ENCODE results near the gene NCF4. TPM values are rescaled to one million over a fixed set of nuclear protein-coding genes. Genes with fewer than 3 reads are reported as not detected.

Gene NCF4
- total RNA-seq, 4 donors from 2014 or later: 1.8 to 21.2 (median 6.3) TPM

DNA sequence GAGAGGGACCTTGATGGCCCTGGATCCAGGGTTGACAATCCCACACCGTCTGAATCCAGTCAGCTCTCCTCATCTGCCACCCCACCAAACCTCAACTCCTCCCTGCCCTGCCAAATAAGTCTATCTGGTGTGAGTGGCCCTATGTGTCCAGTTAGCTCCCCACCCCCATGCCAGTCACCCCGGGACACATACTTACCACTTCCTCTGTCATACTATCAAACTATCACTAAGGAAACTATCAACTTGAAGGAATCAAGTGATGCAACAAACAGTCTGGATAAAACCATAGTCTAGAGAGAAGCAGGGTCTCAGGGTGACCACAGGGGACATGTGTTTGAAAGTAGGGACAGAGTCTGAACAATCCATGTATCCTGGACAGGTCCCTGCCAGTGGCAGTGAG lies 39.4 kb downstream of the NCF4 start:
- DNase-seq: no peak
- TF ChIP-seq, protein P1, sequence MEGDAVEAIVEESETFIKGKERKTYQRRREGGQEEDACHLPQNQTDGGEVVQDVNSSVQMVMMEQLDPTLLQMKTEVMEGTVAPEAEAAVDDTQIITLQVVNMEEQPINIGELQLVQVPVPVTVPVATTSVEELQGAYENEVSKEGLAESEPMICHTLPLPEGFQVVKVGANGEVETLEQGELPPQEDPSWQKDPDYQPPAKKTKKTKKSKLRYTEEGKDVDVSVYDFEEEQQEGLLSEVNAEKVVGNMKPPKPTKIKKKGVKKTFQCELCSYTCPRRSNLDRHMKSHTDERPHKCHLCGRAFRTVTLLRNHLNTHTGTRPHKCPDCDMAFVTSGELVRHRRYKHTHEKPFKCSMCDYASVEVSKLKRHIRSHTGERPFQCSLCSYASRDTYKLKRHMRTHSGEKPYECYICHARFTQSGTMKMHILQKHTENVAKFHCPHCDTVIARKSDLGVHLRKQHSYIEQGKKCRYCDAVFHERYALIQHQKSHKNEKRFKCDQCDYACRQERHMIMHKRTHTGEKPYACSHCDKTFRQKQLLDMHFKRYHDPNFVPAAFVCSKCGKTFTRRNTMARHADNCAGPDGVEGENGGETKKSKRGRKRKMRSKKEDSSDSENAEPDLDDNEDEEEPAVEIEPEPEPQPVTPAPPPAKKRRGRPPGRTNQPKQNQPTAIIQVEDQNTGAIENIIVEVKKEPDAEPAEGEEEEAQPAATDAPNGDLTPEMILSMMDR (IDR thresholded peaks at IDR 0.05): no peak
- TF ChIP-seq POLR2A (IDR thresholded peaks at IDR 0.05): no peak
- Histone ChIP-seq H3K9me3 (no peaks in the 10 kb centered on the region), H3K27ac (no peak overlapping the region), H3K36me3 (no peaks in the 10 kb centered on the region), H3K27me3 (no peaks in the 10 kb centered on the region), H3K4me1 (no peaks in the 10 kb centered on the region), H3K4me3 (no peak overlapping the region)
- intact Hi-C loops (cut with DNase I; ENCODE audit: low total_unique reads): no loop called here

DNA sequence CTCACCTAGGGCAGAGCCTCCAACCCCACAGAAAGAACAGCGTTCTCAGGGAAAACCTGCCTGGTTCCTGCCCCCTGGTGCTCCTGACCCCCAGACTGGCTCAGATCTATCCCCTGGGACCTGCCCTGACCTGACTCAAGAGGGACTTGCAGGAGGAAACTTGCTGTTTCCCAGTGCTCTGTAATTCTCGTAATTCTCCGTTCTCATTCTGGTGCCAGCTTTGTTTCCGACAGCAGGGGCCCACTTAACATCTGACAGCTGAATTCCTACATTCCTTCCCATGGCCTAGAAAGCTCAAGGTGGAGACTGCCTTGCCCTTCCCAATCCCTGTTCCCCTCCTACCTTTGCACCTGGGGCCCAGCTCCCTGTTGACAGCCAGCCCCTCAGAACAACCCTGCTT lies 40.1 kb downstream of the NCF4 start:
- H3K9me3 ChIP-seq: no peaks in the 10 kb centered on the region
- no peaks in the 10 kb centered on the region for H3K36me3 ChIP-seq
- intact Hi-C loops (cut with DNase I; ENCODE audit: low total_unique reads): no loop called here
- no peaks in the 10 kb centered on the region for H3K27me3 ChIP-seq
- no peak for DNase-seq
- no peak for TF ChIP-seq POLR2A (IDR thresholded peaks at IDR 0.05)
- TF ChIP-seq, protein P1 (IDR thresholded peaks at IDR 0.05): no peak
- no peaks in the 10 kb centered on the region for H3K4me1 ChIP-seq
- H3K27ac ChIP-seq: no peak overlapping the region
- H3K4me3 ChIP-seq: no peak overlapping the region

DNA sequence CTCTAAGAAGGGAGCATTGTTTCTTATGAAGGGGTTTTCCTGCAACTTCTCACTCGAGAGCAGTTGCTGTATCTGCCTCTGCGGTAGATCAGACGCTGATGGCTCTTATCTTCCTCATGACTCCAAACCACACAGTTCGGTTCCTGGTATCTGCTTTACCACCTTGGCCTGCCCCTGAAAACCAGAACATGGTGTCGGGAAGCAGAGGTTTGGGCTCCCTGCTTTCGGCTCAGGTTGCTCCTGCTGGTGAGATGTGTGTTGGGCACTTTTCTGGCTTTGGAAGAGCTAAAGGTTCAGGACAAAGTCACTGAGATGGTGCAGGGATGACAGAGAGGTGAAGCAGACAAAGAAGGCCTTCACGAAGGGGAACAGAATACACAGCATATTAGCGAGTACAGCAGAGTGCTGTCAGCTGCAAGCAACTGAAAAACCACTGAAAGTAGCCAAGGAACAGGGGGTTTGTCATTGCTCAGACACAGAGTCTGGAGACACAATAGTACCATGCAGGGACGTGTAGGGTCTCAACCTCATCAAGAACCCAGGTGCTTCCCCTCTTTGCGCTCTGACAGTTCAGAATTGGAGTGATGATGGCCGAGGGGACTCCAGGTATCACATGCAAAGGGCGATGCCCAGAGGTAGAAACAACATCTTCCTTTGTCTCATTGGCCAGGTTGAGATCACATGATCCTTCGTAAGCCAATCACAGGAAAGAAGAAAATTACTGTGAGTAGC lies 40.8 kb downstream of the NCF4 start:
- H3K36me3 ChIP-seq: no peaks in the 10 kb centered on the region
- no peak for DNase-seq
- no peaks in the 10 kb centered on the region for H3K9me3 ChIP-seq
- H3K4me1 ChIP-seq: no peaks in the 10 kb centered on the region
- no peak overlapping the region for H3K4me3 ChIP-seq
- intact Hi-C loops (cut with DNase I; ENCODE audit: low total_unique reads): no loop called here
- H3K27me3 ChIP-seq: no peaks in the 10 kb centered on the region
- no peak overlapping the region for H3K27ac ChIP-seq
- TF ChIP-seq, protein P1 (IDR thresholded peaks at IDR 0.05): no peak
- TF ChIP-seq POLR2A (IDR thresholded peaks at IDR 0.05): no peak

DNA sequence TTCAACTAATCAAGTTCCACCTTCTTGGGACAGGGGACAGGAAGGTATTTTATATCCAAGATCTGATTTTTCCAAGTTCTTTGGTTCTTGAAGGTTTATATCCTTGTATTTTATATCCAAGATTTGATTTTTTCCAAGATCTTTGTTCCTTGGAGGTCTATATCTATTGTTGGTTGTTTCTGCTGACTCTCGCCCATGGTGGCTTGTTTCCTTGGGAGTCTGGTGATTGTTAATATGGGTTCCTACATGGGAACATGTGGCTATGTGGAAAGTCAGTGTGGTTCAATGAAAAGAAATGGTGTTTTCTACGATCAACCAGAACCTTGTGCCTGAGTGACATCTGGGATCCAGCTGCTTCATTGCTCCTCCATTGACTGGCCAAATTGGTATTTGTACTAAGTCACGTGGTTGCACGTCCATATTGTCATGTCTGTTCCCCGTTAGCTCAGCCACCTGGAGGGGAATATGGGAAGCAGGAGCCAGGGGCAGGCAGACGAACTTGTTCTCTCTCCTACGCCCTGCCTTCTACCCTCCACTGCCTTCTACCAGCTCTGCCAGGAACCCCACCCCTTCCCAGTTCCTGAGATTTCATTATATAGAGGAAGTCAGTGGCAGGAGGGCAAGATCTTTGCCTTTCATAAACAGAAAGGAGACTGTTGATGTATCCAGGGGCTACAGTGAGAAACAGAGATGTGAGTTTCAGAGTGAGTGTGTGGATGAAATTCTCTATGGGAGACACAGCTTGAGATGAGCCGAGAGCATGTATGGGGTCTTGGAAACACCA lies 41.5 kb downstream of the NCF4 start:
- intact Hi-C loops (cut with DNase I; ENCODE audit: low total_unique reads): no loop called here
- Histone ChIP-seq H3K9me3 (no peaks in the 10 kb centered on the region), H3K27me3 (no peaks in the 10 kb centered on the region), H3K4me3 (no peak overlapping the region), H3K27ac (no peak overlapping the region), H3K4me1 (no peaks in the 10 kb centered on the region), H3K36me3 (no peaks in the 10 kb centered on the region)
- no peak for DNase-seq
- TF ChIP-seq, protein P1 (IDR thresholded peaks at IDR 0.05): no peak
- TF ChIP-seq POLR2A (IDR thresholded peaks at IDR 0.05): no peak

DNA sequence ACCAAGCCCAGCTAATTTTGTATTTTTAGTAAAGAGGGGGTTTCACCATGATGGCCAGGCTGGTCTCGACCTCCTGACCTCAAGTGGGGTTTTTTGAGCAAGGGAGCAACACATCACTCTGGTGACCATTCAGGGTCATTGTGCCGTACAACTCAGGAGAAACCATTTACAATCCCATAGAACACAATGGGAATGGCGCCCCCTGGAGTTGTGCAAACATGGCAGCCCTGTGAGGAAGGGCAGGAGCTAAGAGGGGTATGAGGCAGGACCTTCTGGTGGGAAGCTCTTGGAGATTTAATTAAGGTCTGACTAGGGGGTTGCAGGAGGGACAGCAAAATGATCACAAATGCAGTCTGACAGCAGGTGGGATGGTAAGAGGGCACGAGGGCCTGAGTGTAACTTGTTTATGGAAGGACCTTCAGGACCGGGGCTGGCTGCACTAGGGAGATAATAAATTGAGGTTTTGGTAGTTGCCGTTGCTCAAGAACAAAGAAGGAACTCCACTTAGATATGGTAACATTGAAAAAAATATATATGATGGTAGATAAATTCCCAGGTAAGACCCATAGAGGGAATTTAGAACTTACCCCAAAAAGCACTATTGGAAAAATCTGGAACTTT lies 43.6 kb downstream of the NCF4 start:
- H3K27me3 ChIP-seq: no peaks in the 10 kb centered on the region
- H3K4me1 ChIP-seq: no peaks in the 10 kb centered on the region
- H3K36me3 ChIP-seq: no peaks in the 10 kb centered on the region
- intact Hi-C loops (cut with DNase I; ENCODE audit: low total_unique reads): no loop called here
- no peak overlapping the region for H3K27ac ChIP-seq
- H3K4me3 ChIP-seq: no peak overlapping the region
- DNase-seq: no peak
- no peaks in the 10 kb centered on the region for H3K9me3 ChIP-seq
- no peak for TF ChIP-seq POLR2A (IDR thresholded peaks at IDR 0.05)
- TF ChIP-seq, protein P1 (IDR thresholded peaks at IDR 0.05): no peak

Data from uterus (tissue), 4 donors.